GM23338 (cell line): Measurements from ENCODE around the gene KRTAP9-4. TPM values are rescaled to one million over a fixed set of nuclear protein-coding genes. Genes with fewer than 3 reads are reported as not detected.

Experiments
- ATAC-seq: fragments of 200-7000 bp; cut with Tn5 transposase; 3 replicates; pipeline ENCODE4 v1.9.1; 2020
- DNase-seq: peaks from one replicate; pipeline ENCODE4 v3.0.0-alpha.2; 2015; ENCODE audit warnings: low spot score
- H2AFZ ChIP-seq: fragments of 200-600 bp; sonication (generic); 2 replicates; pipeline ENCODE4 v1.8.0; 2016; ENCODE audit warnings: antibody characterized with exemption, mild to moderate bottlenecking, moderate library complexity
- H3F3A ChIP-seq: fragments of 200-600 bp; sonication (generic); replicated peaks from 2 replicates; pipeline ENCODE4 v1.8.0; 2017; ENCODE audit warnings: antibody characterized with exemption, mixed run types, low read depth
- H3K27ac ChIP-seq: fragments of 200-600 bp; sonication (generic); 2 replicates; pipeline ENCODE4 v1.6.1; 2016; ENCODE audit warnings: low read depth
- H3K27me3 ChIP-seq: fragments of 200-600 bp; sonication (generic); 2 replicates; pipeline ENCODE4 v1.8.0; 2016; ENCODE audit warnings: mild to moderate bottlenecking, mixed run types, moderate library complexity; ENCODE audit not compliant: insufficient read depth
- H3K36me3 ChIP-seq: fragments of 200-600 bp; sonication (generic); 2 replicates; pipeline ENCODE4 v1.8.0; 2016; ENCODE audit warnings: mild to moderate bottlenecking; ENCODE audit not compliant: insufficient read depth
- H3K4me1 ChIP-seq: fragments of 200-600 bp; sonication (generic); 2 replicates; pipeline ENCODE4 v1.8.0; 2016; ENCODE audit warnings: mild to moderate bottlenecking, moderate library complexity; ENCODE audit not compliant: insufficient read depth
- H3K4me2 ChIP-seq: fragments of 200-600 bp; sonication (generic); 2 replicates; pipeline ENCODE4 v1.7.1; 2017; ENCODE audit warnings: mixed run types
- H3K4me3 ChIP-seq: fragments of 200-600 bp; sonication (generic); 2 replicates; pipeline ENCODE4 v1.6.1; 2016; ENCODE audit warnings: mixed run types
- H3K79me2 ChIP-seq: fragments of 200-600 bp; sonication (generic); replicated peaks from 2 replicates; pipeline ENCODE4 v1.8.0; 2017; ENCODE audit warnings: mild to moderate bottlenecking; ENCODE audit not compliant: insufficient read depth
- H3K9me2 ChIP-seq: fragments of 200-600 bp; sonication (generic); 2 replicates; pipeline ENCODE4 v1.8.0; 2017; ENCODE audit not compliant: insufficient read depth
- H4K20me1 ChIP-seq: fragments of 200-600 bp; sonication (generic); replicated peaks from 2 replicates; pipeline ENCODE4 v1.8.0; 2017; ENCODE audit warnings: mild to moderate bottlenecking; ENCODE audit not compliant: insufficient read depth
- H3K27ac Mint-ChIP-seq: 2 replicates; pipeline ENCODE4 v1.8.0; 2020; ENCODE audit warnings: inconsistent platforms, mild to moderate bottlenecking, moderate library complexity, mixed read lengths
- H3K27me3 Mint-ChIP-seq: 3 replicates; pipeline ENCODE4 v1.8.0; 2022; ENCODE audit warnings: low read depth, mild to moderate bottlenecking, moderate library complexity, mixed read lengths, inconsistent platforms; ENCODE audit not compliant: insufficient read depth, poor library complexity
- H3K36me3 Mint-ChIP-seq: 3 replicates; pipeline ENCODE4 v1.8.0; 2021; ENCODE audit warnings: low read depth, mild to moderate bottlenecking, inconsistent platforms, moderate library complexity, mixed read lengths
- H3K4me1 Mint-ChIP-seq: 3 replicates; pipeline ENCODE4 v1.8.0; 2020; ENCODE audit warnings: mild to moderate bottlenecking, inconsistent platforms, mixed read lengths
- H3K4me3 Mint-ChIP-seq: 3 replicates; pipeline ENCODE4 v1.8.0; 2021; ENCODE audit warnings: moderate library complexity, mild to moderate bottlenecking, inconsistent platforms, mixed read lengths
- H3K9me3 Mint-ChIP-seq: 3 replicates; pipeline ENCODE4 v1.8.0; 2020; ENCODE audit warnings: moderate library complexity, mild to moderate bottlenecking, inconsistent platforms, mixed read lengths
- CREB1 ChIP-seq: fragments of 250-450 bp; sonication (Bioruptor Pico); IDR thresholded peaks from 2 replicates; pipeline ENCODE4 v1.5.0; 2020; ENCODE audit warnings: low read depth, mild to moderate bottlenecking, moderate library complexity
- CTCF ChIP-seq, 2 experiments: fragments of 200-600 bp in 1 of 2; sonication (generic) in 1 of 2; conservative IDR thresholded peaks; 2 replicates each; pipeline versions ENCODE4 v1.5.1 to v1.6.1; 2016 to 2017; ENCODE audit warnings: antibody characterized with exemption in 2 of 2, low read depth in 2 of 2, mild to moderate bottlenecking in 2 of 2, moderate library complexity in 1 of 2
- EZH2 ChIP-seq: fragments of 200-600 bp; sonication (generic); IDR thresholded peaks from one replicate; pipeline ENCODE4 v1.8.0; 2017; ENCODE audit warnings: antibody characterized with exemption, mild to moderate bottlenecking, low read depth; ENCODE audit not compliant: unreplicated experiment
- EZH2phosphoT487 ChIP-seq: fragments of 200-600 bp; sonication (generic); IDR thresholded peaks from one replicate; pipeline ENCODE4 v1.8.1; 2018; ENCODE audit warnings: antibody characterized with exemption; ENCODE audit not compliant: unreplicated experiment
- JUNB ChIP-seq: IDR thresholded peaks from one replicate; pipeline ENCODE4 v1.6.1; 2016; ENCODE audit warnings: antibody characterized with exemption; ENCODE audit not compliant: unreplicated experiment
- POLR2AphosphoS5 ChIP-seq: IDR thresholded peaks from 2 replicates; pipeline ENCODE4 v1.6.1; 2016; ENCODE audit warnings: antibody characterized with exemption, low read depth
- STAT1 ChIP-seq: IDR thresholded peaks from one replicate; pipeline ENCODE4 v1.6.1; 2016; ENCODE audit warnings: antibody characterized with exemption; ENCODE audit not compliant: unreplicated experiment
- ZNF114 ChIP-seq: fragments of 250-450 bp; sonication (Bioruptor Pico); IDR thresholded peaks from 2 replicates; pipeline ENCODE4 v1.5.0; 2020; ENCODE audit warnings: mild to moderate bottlenecking, moderate library complexity
- ZNF331 ChIP-seq: fragments of 250-450 bp; sonication (Bioruptor Pico); IDR thresholded peaks from 2 replicates; pipeline ENCODE4 v1.5.0; 2020; ENCODE audit warnings: low read depth, mild to moderate bottlenecking, moderate library complexity
- ZNF462 ChIP-seq: fragments of 250-450 bp; sonication (Bioruptor Pico); IDR thresholded peaks from 2 replicates; pipeline ENCODE4 v1.5.0; 2020; ENCODE audit warnings: mild to moderate bottlenecking, moderate library complexity
- polyA plus RNA-seq: library from polyadenylated mRNA; unstranded; fragments of >200 nt; fragmentation: Nextera tagmentation; extraction: Ambion mirVana; gene quantifications from 2 replicates; pipeline ENCODE4 v1.2.1, GENCODE V29; 2016
- total RNA-seq: library from RNA; depleted of rRNA; stranded (reverse); fragments of >200 nt; shearing (Covaris generic); gene quantifications from 2 replicates; pipeline ENCODE4 v1.2.3, GENCODE V29; 2014
- TF ChIP-seq, protein P1 (sequence below): IDR thresholded peaks from 2 replicates; pipeline ENCODE4 v1.6.1; 2016; ENCODE audit warnings: antibody characterized with exemption
- TF ChIP-seq, protein P2 (sequence below): IDR thresholded peaks from one replicate; pipeline ENCODE4 v1.6.1; 2018; ENCODE audit warnings: antibody characterized with exemption; ENCODE audit not compliant: unreplicated experiment

Gene KRTAP9-4
- total and polyA plus RNA-seq, 2 experiments from 2014 or later: not detected

DNA sequence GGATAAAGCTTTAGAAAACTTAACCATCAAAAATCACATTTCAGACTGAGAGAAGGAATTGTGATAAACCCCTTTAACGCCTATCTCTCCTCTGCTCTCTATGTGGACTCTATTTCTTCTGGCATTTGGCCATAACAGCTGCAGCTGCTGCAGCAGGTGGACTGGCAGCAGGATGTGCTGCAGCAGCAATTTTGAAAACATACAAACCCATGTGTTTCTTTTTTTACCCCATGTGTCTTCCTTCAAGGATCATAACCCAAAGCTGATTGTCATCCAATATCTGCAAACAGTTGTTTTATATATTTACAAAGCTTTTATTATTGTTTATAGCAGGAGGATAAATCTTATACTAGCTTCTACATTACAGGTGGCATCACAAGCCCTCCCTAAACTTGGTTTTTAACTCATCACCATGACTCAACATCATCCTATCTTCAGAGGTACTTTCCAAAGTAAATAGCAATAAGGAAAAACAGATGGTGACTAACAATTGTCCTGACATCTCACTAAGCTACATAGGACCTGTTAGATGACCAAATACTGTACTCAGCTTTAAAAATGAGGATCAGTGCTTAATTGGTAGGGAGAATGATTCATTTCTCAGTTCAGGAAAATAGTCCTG lies 37.5 kb upstream of the KRTAP9-4 start (continued):
- TF ChIP-seq ZNF114 (CRISPR knock-in tag): no peak
- no peak for TF ChIP-seq STAT1

DNA sequence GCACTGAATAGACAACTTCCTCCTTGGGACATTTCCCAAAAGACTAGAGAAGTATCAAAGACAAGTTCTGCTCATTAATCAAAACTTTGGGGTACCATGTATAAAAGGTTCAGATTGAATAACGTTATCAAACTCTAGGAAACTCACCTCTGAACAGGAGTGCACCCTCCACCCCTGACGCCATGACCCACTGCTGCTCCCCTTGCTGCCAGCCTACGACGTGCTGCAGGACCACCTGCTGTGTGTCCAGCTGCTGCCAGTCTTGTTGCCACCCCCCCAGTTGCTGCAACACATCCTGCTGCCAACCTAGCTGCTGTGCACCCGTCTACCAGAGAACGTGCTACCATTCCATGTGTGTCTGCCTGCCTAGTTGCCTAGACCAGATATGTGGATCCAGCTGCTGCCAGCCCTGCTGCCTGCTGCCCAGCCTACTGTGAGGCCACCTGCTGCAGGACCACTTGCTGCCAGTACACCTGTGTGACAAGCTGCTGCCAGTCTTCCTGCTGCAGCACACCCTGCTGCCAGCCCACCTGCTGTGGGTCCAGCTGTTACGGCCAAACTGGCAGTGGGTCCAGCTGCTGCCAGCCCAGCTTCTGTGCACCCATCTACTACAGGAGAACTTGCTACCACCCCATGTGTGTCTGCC lies 36.8 kb upstream of the KRTAP9-4 start:
- H3K27ac ChIP-seq: no peak overlapping the region
- no peak for ATAC-seq
- no peaks in the 10 kb centered on the region for H3F3A ChIP-seq
- H3K36me3 ChIP-seq: peaks cover 2% of the 10 kb centered on the region; the same call in 1 of the 2 replicates
- no peaks in the 10 kb centered on the region for H4K20me1 ChIP-seq
- Mint-ChIP-seq H3K36me3 (0 out of 3 replicates have a peak, but pooled peaks cover 4% of the 10 kb centered on the region), H3K27ac (no peak overlapping the region; the same call in 1 of the 2 replicates), H3K9me3 (peaks cover 8% of the 10 kb centered on the region; the same call in 2 of the 3 replicates), H3K4me3 (no peak overlapping the region), H3K27me3 (peaks cover 5% of the 10 kb centered on the region), H3K4me1 (no peaks in the 10 kb centered on the region)
- no peak overlapping the region for H2AFZ ChIP-seq
- no peak for DNase-seq
- H3K9me2 ChIP-seq: no peaks in the 10 kb centered on the region
- no peaks in the 10 kb centered on the region for H3K4me1 ChIP-seq
- no peak overlapping the region for H3K4me3 ChIP-seq
- no peaks in the 10 kb centered on the region for H3K27me3 ChIP-seq
- TF ChIP-seq CTCF (conservative IDR thresholded peaks at IDR 0.05; ENCODE audit: low read depth in 2 of 2) (no peak), ZNF462 (CRISPR knock-in tag) (no peak), EZH2 (no peak), STAT1 (no peak), POLR2AphosphoS5 (no peak), ZNF331 (CRISPR knock-in tag) (no peak), CREB1 (no peak), JUNB (no peak), EZH2phosphoT487 (no peak)
- TF ChIP-seq, protein P1, sequence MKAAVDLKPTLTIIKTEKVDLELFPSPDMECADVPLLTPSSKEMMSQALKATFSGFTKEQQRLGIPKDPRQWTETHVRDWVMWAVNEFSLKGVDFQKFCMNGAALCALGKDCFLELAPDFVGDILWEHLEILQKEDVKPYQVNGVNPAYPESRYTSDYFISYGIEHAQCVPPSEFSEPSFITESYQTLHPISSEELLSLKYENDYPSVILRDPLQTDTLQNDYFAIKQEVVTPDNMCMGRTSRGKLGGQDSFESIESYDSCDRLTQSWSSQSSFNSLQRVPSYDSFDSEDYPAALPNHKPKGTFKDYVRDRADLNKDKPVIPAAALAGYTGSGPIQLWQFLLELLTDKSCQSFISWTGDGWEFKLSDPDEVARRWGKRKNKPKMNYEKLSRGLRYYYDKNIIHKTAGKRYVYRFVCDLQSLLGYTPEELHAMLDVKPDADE: no peak
- TF ChIP-seq, protein P2, sequence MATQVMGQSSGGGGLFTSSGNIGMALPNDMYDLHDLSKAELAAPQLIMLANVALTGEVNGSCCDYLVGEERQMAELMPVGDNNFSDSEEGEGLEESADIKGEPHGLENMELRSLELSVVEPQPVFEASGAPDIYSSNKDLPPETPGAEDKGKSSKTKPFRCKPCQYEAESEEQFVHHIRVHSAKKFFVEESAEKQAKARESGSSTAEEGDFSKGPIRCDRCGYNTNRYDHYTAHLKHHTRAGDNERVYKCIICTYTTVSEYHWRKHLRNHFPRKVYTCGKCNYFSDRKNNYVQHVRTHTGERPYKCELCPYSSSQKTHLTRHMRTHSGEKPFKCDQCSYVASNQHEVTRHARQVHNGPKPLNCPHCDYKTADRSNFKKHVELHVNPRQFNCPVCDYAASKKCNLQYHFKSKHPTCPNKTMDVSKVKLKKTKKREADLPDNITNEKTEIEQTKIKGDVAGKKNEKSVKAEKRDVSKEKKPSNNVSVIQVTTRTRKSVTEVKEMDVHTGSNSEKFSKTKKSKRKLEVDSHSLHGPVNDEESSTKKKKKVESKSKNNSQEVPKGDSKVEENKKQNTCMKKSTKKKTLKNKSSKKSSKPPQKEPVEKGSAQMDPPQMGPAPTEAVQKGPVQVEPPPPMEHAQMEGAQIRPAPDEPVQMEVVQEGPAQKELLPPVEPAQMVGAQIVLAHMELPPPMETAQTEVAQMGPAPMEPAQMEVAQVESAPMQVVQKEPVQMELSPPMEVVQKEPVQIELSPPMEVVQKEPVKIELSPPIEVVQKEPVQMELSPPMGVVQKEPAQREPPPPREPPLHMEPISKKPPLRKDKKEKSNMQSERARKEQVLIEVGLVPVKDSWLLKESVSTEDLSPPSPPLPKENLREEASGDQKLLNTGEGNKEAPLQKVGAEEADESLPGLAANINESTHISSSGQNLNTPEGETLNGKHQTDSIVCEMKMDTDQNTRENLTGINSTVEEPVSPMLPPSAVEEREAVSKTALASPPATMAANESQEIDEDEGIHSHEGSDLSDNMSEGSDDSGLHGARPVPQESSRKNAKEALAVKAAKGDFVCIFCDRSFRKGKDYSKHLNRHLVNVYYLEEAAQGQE: no peak
- no peak overlapping the region for H3K4me2 ChIP-seq
- no peaks in the 10 kb centered on the region for H3K79me2 ChIP-seq
